Glomerular visceral epithelial cell (primary cell): ENCODE measurements around the gene DAB2IP.

Experiments used
- DNase-seq: peaks from one replicate; pipeline ENCODE4 v3.0.0-alpha.2; 2016; ENCODE audit errors: extremely low spot score

Gene DAB2IP

GRCh38 chr9:121662891-121663580 is 11.6 kb downstream of the DAB2IP start:
- DNase-seq = no peak

- DNase-seq = no peak
Measured at GRCh38 chr9:121663591-121663990, 12.2 kb downstream of the DAB2IP start.

- DNase-seq = no peak
Measured at GRCh38 chr9:121666294-121666693, 14.9 kb downstream of the DAB2IP start.

- no peak for DNase-seq
Measured at GRCh38 chr9:121667214-121667613, 15.8 kb downstream of the DAB2IP start.

- DNase-seq = no peak
Measured at GRCh38 chr9:121667890-121668289, 16.5 kb downstream of the DAB2IP start.

GRCh38 chr9:121670431-121670830 is 19.0 kb downstream of the DAB2IP start:
- no peak for DNase-seq

DNA sequence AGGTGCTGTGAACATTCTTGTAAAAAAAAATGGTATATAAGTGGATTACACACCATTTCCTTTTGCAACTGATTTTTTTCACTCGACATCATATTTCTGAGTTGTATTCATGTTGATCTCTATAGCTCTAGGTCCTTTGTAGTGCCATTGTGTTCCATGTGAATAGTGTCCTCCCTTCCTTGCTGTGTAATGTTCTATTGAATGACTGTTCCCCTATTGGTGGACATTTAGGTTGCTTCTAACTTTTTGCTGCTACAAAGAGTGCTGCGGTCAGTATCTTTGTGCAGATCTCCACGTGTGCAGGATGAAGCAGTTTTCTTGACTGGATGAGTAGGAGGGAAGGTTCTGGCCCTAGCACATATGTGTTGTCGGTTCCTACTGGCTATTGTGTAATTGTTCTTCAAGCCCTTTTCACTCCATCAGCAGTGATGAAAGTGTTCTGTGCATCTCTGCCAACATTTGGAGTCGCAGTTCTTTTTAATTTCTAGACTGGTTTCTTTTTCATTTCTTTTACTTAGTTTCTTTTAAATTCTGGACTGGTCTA is 20.2 kb downstream of the DAB2IP start:
- no peak for DNase-seq

DNA sequence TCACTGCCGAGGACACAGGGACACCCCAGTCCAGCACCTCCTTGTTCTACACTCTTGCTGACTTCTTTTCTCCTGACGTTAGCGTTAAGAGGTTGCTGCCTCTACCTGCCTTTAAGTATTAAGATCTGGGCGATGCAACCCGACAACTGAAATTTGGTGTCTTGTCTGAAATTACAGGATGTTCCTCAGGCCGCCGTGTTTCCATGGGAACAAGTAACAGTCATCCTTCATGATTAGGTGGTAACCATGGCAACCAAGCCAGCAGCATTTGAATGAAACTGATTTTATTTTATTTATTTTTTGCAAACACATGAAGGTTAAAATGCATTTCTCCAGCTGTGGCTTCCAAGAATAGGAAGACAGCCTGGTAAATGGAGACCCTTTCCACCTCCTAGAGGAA is 20.8 kb downstream of the DAB2IP start:
- no peak for DNase-seq

DNA sequence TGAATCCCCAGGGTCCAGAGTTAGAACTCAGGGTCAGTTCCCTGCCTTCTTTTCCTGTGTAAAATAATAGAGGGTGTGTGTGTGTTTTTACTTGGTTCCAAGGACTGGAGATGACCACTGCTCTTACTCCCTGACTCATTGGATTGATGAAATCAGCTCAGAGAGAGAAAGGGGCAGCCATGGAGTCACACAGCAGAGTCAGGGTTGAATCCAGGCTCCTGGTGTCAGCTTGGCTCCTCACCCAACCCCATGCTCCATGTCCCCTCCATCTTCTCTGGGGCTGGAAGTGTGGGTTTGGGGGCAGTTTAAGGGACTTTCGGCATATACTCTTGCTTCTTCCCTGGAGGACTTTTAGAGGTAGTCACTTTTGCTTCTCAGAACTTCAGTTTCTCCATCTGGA is 21.6 kb downstream of the DAB2IP start:
- no peak for DNase-seq

DNA sequence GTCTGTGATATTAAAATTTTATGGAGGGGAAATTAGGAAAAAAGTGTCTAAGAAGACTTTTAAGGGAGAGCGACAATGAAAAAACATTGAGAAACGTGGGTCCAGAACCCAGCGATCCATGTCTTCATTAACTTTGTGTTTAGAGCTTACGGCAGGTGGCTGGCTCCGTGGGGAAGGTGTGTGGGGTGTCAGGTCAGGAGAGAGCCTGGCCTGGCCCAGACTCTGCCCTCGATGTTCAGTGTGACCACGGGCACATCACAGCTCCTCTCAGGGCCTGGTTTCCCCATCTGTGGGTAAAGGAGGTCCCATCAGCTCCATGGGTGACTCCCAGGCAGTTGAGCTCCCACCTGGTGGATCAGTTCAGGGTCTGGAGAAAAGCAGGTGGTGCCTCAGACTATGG is 22.1 kb downstream of the DAB2IP start:
- no peak for DNase-seq

DNA sequence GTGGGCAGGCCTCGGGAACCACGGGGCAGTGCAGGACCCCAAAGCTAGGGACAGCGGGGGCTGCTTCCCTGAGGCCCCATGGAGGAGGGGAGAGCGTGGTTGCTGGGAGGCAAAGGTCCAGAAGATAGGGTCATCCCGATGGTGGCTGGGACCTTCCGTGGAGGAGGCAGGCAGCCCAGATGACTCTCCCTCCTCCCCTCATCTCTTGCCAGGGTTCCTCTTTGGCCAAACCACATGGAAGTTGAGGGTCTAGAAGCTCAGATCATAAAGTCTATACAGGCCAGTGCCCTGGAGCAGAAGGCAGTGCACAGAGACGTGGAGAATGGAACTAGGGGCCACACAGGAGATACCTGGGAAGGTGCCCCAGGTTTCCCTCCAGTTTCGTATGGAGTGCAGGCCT is 22.6 kb downstream of the DAB2IP start:
- DNase-seq = no peak

DNA sequence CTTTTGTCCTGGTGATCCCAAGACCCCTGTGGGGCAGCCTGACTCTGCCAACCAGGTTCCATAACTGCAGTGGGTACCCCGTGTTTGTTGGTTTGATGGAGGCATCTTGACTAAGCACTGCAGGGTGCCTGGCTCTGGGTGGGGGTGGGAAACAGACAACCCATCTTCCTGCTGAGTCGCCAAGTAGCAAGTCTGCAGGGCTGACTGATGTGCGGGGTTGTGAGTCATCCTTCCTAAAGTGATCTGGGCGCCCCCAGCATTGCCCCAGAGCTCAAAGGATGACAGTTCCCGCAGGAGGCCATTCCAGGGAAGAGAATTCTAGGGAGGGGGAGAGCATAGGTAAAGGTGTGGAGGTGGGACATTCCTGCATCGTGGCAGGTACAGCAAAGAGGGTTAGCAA is 23.5 kb downstream of the DAB2IP start:
- no peak for DNase-seq

GRCh38 chr9:121675381-121675780 is 23.9 kb downstream of the DAB2IP start:
- no peak for DNase-seq

DNA sequence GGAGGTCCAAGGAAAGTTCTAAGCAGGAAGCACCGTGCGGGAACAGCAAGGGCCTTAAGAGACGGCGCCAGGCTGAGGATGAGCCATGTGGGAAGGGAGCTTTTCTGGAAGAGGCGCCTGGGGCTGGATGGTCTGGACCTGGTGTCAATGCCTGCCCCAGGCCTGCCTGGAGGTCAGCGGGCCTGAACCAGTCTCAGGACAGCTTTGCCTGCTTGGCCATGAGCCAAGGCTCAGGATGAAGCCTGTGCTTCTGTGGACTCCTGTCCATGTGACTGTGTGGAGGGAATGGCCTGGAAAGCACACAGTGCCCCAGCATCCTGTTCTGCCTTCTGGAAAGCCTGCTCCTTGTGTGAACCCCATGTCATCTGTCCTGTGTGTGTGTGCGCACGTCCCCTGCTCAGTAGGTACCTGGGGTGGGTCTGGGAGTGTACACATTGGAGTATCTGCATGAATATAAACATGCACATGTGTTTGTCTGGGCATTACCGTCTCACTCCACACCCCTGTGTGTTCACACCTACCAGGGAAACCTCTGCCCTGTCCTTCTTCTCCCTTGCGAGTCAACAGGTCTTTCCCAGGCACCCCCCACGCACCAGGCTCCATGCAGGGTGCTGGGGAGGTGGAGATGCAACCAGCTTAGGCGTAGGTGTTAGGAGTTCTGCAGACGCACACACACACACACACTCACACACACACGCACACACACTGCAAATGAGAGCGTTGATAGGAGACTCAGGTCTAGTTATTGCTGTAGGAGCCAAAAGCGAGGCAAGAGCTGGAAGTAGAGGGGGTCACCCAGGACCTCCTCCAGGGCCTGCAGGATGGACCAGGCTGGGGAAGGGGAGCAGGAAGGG is 24.8 kb downstream of the DAB2IP start:
- DNase-seq = peak; percentile 17

- DNase-seq = no peak
Measured at GRCh38 chr9:121676926-121677325, 25.5 kb downstream of the DAB2IP start.

- DNase-seq = no peak
Measured at GRCh38 chr9:121678501-121679022, 27.1 kb downstream of the DAB2IP start.

DNA sequence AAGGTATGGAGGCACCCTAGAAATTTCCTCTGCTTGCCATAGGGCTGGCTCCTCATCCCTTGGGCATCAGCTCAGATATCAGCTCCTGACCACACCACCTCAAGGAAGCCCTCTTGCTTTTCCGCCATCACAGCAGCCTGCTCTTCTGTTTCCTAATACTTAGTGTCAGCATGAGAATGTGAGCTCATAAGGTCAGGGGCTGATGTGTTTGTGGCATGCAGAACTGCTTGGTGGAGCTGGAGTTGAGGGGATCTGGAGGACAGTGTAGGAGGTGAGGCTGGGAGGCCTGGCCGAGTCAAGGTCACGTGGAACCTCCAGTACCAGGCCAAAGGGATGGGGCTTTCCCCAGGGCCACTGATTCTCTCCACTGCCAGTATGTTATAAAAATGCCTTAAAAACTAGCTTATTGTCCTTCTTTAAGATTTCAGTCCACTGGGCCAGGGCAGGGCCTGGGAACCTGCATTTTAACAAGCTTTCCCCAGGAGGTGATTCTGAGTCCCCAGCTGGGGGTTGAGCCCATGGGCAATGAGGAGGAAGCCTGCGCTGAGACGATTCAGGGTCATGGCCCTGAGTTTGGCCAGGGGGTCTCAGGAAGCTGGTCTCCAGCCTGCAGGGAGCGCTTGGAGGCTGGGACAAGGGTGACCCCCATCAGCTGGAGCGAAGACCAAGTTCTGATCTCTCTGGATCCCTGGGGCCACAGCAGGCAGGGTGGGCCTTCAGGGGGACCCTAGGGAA is 28.6 kb downstream of the DAB2IP start:
- no peak for DNase-seq

DNA sequence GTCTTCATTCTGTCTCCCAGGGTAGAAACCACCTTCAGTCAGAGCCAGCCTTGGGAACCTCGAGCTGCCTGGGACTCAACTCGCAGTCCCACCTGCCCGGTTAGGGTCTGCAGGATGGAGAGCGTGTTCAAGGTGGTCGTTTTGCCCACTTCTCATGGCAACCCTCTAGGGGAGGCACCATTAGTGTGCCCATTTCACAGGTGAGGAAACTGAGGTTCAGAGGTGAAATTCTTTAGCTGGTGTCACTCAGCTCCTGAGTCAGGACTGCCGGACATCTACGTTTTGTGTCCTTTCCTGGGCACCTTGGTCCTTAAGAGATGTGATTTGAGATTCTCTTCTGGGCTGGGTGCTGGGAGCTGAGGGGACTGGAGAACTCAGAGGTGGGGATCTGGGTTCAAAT is 30.0 kb downstream of the DAB2IP start:
- DNase-seq = no peak

DNA sequence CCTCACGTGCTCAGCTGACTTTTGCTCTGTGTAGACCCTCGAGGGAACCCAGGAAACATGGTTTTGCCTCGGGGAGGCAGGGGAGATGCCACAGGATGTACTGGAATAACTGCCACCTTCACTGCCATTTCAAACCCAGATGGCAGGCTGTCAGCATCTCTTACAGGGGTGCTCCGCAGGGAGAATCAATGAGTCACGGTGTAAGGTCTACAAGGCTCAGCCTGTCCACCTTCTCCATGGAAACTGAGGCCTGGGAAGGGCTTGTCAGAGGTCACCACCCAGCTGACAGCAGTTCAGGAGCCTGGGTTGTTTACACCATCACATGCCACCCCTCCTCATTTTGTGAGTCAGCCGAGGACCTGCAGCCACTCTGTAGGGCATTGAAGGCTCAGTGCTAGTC is 30.8 kb downstream of the DAB2IP start:
- DNase-seq = no peak

- no peak for DNase-seq
Measured at GRCh38 chr9:121682926-121683515, 31.6 kb downstream of the DAB2IP start.

DNA sequence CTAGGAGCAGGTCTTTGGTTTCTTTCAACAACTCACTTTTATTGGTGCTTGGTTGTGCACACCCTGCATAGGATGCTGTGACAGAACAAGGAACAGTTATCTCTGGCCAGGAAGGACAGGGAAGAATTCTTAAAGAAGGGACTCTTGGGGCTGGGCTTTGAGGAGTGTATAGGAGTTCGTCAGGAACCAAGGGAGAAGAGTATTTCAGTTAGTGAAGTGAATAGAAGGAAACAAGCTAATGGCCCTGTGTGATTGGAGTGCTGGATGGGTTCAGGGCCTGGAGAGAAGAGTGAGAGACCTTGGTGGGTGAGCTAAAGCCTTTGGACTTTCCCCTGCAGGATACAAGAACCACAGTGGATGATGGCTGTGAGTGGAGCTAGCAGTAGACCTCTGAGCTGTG is 32.2 kb downstream of the DAB2IP start:
- no peak for DNase-seq
